Left forelimb (tissue), 1 donor: ENCODE results near the gene PEX6.

ENCODE experiments used
- DNase-seq: peaks from one replicate; pipeline ENCODE4 v3.0.0-alpha.2; 2018; ENCODE audit warnings: low spot score

Gene PEX6, protein sequence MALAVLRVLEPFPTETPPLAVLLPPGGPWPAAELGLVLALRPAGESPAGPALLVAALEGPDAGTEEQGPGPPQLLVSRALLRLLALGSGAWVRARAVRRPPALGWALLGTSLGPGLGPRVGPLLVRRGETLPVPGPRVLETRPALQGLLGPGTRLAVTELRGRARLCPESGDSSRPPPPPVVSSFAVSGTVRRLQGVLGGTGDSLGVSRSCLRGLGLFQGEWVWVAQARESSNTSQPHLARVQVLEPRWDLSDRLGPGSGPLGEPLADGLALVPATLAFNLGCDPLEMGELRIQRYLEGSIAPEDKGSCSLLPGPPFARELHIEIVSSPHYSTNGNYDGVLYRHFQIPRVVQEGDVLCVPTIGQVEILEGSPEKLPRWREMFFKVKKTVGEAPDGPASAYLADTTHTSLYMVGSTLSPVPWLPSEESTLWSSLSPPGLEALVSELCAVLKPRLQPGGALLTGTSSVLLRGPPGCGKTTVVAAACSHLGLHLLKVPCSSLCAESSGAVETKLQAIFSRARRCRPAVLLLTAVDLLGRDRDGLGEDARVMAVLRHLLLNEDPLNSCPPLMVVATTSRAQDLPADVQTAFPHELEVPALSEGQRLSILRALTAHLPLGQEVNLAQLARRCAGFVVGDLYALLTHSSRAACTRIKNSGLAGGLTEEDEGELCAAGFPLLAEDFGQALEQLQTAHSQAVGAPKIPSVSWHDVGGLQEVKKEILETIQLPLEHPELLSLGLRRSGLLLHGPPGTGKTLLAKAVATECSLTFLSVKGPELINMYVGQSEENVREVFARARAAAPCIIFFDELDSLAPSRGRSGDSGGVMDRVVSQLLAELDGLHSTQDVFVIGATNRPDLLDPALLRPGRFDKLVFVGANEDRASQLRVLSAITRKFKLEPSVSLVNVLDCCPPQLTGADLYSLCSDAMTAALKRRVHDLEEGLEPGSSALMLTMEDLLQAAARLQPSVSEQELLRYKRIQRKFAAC

DNA sequence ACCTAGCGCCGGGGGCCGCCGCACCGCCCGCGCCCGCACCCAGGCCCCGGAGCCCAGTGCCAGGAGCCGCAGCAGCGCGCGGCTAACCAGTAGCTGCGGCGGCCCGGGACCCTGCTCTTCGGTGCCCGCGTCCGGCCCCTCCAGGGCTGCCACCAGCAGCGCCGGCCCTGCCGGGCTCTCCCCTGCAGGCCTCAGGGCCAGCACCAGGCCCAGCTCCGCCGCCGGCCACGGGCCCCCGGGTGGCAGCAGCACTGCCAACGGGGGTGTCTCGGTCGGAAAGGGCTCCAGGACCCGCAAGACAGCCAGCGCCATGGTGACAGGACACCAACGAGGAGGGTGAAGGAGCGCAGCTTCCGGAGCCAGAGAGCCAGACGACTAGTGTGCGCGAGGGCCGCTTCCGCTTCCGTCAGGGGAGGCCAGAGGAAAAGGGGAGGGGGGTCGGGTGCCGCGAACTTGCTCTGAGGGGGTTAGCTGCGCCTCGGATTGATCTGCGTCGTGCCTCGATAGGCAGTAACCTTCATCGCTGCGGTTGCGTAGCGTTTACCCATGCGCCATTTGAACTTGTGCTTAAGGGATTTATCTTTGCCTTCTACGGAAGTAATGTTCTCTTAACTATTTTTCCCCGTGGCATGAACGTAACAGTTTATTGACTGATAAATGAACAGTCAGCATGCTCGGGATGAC lies at the start of gene PEX6:
TSS of gene PEX6 (minus strand) at position 343 of the 684 bp plus-strand sequence. CDS start at position 312, 31 bp downstream.
- peak; percentile 91 for DNase-seq

DNA sequence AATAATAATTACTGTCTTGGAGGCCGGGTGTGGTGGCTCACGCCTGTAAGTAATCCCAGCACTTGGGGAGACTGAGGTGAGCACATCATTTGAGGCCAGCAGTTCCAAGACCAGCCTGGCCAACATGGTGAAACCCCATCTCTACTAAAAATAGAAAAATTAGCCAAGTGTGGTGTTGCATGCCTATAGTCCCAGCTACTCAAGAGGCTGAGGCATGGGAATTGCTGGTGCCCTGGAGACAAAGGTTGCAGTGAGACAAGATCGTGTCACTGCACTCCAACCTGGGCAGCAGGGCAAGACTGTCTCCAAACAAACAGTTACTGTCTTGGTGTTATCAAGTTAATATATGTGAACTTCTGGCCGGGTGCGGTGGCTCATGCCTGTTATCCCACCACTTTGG lies 47.4 kb upstream of the PEX6 start:
- no peak for DNase-seq

DNA sequence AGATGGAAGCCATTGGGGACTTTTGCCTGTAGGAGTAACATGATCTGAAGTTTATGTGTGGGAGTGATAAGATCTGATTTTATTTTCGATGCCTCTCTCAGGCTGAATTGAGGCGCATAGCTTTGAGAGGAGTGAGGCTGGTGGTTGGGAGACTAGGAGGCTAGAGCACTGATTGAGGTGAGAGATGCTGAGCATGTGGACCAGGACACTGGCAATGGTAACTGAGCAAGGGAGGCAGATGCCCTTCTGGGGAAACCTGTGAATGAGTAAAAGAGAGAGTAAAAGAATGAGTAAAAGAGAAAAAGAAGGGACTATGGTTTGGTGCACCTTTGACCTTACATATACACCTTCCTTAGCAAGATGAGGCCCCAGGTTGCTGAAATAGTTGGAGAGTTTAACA lies 45.5 kb upstream of the PEX6 start:
- no peak for DNase-seq

DNA sequence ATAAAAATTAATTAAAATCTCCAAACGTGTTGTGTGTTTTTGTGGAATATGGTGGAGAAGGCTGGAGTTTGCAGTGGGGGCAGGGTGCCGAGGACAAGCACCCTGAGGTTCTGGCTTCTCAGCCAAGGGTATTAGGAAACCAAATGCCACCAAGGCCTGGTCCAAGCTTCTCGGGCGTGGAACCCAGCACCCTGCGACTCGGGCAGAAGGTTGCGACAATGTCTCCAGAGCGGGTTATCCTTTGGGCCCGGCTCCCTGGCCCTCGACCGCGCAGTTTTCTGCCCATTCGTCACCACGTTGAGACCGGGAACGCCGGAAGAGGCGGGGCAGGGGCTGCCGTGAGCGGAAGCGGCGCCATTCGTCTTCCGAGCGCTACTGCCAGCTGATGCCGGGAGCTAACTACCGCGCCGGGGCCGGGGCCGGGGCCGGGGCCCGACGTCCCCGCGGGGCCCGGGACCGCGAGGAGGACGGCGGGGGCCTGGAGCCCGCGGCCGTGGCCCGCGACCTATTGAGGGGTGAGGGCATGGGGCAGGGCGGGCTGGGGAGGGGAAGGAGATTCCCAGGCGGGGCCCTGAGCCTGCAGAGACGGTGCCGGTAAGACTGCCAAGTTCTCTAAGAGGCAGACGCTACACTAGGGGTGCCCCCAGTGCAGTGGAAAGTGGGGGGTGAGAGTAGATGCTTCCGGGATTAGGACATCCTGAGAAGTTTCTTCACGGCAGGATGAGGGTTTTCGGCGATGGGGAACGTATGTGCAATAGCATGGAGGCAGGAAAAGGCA lies 42.5 kb upstream of the PEX6 start, which contains the start of gene RRP36:
TSS of gene RRP36 (plus strand) at position 354 of the 778 bp plus-strand sequence. CDS start at position 386, 32 bp downstream.
- peak; percentile 89 for DNase-seq

DNA sequence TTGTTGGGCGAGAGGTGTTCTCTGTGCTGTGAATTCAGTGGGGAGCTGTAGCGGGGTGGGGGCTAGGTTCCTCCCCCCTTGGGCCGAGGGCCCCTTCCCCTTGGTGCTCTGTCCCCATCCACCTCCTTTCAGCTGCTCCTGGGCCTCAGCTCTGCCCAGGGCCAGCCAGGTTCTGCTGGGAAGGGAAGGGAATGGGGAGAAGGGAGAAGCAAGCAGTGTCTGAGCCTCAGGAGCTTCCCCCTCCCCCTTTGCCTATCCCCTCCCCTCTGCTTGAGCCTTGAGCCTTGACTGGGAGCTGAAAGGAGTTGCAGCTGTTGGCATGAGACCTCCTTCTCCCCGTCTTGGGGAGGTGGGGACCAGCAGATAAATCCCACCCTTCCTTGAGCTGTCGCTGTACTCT lies 41.9 kb upstream of the PEX6 start:
- DNase-seq = no peak

DNA sequence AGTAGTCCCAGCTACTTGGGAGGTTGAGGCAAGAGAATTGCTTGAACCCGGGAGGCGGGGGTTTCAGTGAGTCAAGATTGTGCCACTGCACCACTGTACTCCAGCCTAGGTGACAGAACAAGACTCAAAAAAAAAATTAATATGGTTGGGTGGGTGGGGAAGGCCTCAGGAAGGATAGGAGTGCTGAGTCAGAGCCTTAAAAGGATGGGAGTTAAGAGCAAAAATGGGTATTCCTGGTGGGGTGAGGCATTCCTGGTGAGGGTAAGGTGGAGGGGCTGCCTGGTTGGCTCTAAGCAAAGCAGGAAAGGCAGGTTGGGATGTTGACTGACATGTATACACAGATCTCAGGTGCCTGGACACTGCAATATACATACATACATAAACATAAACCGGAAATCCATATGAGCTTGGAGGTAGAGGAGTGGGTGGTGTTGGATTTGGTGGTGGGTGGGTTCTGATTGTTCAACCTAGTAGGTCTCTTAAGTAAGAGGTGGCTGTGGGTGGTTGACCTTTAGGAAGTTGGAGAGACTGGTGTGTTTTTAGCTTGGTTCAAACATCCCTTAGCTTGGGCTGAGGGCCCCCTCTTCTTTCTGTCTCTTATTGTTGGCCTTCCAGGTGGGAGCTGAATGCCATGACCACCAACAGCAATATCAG lies 41.2 kb upstream of the PEX6 start:
- no peak for DNase-seq

DNA sequence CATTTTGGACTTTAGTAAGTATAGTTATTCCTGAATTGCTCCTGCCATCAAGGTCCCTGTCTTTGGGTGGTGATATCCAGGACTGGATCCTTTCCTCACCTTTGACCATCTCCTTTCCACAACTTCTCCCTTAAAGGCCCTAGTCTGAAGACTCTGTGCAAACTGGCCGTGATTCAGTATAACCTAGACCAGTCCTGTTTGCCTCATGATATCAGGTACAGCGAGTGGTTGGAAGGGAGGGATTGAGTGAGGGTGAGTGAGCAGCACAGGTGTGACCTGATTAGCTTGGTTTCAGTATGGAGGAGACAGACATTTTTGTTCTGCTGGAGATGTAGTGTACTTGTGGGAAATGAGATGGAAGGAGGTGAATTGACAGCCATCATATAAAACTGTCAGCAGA lies 40.2 kb upstream of the PEX6 start:
- no peak for DNase-seq

DNA sequence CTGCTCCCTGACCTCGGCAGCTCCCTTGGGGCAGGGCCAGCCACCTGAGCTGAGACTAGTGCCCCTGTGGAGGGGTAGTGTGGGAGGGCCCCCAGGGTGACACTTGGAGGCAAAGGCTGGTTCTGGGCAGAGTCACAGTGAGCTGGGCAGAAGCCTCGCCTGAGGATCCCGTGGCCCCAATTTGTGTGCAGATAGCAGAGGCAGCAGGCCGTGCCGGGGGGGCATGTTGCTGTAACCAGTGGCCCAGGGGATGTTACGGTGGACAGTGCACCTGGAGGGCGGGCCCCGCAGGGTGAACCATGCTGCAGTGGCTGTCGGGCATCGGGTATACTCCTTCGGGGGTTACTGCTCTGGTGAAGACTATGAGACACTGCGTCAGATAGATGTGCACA lies 38.0 kb upstream of the PEX6 start:
- no peak for DNase-seq

DNA sequence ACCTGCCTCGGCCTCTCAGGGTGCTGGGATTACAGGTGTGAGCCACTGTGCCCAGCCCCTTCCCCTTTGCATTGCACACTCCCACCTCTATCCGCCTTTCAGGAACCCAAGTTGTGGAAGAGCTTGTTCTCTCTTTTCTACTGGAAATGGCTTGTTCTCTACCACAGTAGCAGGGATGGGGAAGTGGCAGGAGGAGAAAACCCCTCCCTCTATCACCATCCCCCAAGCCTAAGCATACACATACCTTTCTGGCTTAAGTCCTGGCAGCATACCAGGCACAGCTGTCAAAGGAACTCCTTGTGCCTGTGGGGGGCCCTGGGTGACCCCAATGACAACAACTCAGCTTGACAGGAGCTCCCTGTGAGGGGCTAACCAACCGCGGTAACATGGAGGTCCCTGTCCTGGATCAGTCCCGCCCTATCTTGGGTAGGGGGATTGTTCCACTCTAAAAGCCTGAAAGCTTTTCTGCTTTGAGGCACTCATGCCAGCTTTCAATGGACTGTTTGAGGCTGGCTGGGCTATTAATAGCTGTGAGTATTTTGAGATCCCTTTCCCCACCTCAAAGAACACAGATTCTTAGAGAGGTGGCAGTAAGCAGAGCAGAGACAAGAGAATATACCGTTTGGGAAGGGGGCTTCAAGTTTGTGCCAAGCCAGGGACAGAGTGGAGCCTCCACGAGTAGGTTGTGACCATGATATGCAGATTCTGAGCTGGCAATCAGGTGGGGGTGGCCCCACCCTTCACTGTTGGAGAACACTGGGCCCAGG lies 37.4 kb upstream of the PEX6 start:
- DNase-seq = no peak

DNA sequence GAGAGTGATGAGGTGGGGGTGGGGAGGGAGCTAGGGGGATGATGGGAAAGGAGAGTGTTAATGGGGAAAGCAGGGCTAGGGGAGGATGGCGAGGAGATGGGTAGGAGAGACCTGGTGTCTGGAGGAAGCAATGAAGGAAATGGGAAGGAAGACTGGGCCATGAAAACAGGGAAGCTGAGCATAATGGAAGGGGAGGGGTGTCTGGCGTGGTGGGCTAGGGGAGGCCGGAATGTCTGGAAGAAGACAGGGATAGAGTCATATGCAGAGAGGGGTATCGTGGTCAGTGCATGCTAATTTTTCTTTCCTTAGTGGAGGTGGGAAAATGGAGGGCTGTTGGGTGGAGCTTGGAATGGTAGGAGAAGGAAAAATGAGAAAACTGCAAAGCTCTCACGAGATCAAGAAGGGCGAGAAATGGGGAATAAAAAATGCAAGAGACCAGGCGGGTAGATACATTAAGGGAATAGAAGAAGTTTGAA lies 35.5 kb upstream of the PEX6 start:
- DNase-seq = no peak

DNA sequence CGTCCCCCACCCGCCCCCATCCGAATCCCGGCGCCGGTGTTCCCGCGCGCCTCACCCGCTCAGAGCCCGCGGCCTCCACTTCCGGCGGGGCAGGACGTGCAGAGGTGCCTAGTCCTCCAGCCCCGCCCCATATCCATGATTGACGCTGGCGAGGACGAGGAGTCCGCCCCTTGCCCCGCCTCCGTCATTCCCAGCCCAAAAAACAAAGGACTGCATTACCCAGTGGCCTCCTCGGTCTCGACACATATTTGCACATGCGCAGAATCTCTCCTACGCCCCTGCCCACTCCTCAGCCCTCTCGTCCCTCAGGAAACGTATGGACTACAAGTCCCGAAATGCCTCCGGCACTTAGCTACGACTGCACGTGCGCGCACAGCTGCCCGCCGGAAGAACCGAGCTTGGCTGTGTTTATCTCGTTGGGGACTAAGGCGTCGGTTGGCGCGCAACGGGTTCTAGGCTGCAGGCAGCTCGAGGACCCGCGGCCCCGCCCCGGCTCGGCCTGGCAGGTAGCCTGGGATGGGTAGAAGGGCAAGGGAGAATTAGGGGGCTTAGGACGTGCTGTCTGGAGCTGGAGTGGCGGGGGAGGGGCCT lies 35.0 kb upstream of the PEX6 start, which contains the start of the genes KLHDC3 and MEA1:
TSS of gene KLHDC3 (plus strand) at position 407 of the 591 bp plus-strand sequence. CDS start 2,944 bp downstream, outside the sequence.
TSS of gene MEA1 (minus strand) at position 104 of the 591 bp plus-strand sequence. CDS start 133 bp downstream, outside the sequence.
- DNase-seq = peak; percentile 99

DNA sequence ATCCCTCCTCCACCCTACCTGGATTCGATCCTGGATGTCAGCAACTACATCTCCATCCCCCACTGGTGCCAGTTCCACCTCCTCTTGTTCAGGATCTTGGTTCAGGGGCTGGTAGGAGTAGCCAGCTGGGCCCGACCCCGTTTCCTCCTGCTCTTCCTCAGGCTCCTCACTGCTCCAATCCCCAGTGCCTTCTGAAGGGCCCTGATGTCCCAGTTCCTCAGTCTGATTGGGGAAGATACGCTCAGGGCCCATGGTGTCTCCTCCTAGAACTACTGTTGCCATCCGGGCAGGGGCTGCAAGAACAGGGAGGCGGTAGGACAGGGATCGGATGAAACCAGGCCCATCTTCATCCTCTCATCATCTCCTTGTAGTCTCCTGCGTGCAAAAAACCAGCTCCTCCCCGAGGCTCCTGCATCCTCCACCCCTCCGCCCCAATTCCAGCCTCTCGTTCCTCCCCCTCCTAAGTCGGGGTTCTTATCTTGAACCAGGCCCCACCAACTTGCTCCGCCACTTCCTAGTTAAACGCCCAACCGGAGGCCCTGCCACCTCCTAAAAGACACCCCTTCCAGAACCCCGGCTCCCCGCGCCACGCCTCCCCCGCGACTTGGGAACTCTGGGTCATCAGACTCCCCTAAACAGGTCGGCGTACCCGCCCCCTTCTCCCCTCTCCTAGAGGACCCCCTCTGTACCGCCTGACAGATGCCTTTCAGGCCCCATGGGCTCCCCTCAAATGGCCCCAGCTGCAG lies 34.3 kb upstream of the PEX6 start:
- no peak for DNase-seq

DNA sequence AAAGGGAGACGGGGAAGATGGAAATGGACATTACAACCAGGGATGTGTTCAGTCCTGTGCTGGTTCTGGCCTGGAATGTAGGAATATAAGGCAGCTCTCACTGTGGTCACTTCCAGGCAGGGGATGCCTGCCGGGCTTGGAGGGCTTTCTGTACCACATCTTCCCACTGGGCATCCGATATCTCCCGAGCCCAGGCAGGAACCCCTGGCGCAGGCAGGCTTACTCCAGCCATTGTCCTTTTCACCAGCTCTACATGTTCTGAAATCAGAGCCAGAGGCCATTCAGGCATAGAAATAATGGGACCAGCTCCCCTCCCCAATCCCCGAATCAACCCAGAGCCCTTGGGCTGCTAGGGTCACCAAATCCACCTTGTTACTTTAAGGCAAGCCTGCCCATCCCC lies 33.4 kb upstream of the PEX6 start:
- DNase-seq = no peak

DNA sequence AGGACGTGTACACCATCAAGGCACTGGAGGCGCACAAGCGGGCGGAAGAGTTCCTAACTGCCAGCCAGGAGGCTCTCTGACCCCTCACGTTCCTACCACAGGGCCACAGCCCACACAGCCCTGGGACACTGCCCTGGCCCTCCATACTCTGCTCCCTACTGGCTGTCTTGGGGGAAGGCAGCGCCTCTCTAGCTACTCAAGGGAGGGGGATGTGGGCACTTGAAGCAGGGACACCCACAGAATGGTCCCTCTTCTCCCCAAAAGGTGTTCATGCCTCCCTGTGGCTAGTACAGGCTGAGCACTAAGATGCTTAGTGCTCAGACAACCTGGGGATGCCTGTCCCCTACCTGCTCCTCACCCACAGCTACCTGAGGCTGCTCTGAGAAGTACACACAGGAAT lies 32.2 kb upstream of the PEX6 start:
- no peak for DNase-seq

DNA sequence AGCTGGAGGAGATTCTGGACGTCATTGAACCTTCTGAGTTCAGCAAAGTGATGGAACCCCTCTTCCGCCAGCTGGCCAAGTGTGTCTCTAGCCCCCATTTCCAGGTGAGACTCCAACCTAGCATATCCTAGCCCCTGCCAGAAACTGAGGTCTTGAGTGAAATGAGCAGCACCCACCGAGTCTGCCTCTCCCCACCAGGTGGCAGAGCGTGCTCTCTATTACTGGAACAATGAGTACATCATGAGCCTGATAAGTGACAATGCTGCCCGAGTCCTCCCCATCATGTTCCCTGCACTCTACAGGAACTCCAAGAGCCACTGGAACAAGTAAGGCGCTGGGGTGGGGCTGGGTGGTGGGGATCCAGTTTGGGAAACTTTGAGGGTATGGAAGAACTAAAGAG lies 30.1 kb upstream of the PEX6 start:
- DNase-seq = no peak

DNA sequence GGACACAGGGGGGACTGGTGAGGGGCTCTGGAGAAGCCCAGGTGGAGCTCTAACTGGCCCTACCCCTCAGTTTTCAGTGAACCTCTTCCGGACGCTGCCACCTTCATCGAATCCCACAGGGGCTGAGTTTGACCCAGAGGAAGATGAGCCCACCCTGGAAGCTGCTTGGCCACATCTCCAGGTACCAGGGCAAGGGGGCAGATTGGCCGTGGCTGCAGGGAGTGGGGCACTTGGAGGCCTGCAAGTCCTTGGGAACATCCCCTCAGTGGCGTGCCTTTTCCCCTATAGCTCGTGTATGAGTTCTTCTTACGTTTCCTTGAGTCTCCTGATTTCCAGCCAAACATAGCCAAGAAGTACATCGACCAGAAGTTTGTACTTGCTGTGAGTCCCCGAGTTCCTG lies 28.1 kb upstream of the PEX6 start:
- no peak for DNase-seq

DNA sequence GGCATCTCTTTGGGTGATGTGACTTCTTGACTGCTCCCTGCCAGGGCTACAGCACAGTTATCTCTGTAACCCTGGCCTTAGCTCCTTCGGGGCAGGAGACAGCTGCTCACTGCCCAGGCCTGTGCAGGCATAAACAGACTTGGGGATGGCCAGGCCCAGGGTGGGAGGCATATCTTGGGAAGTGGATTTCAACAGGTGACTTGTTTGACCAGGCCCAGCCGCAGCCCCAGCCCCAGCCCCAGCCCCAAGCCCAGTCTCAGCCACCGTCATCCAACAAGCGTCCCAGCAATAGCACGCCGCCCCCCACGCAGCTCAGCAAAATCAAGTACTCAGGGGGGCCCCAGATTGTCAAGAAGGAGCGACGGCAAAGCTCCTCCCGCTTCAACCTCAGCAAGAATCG lies 27.3 kb upstream of the PEX6 start:
- no peak for DNase-seq

DNA sequence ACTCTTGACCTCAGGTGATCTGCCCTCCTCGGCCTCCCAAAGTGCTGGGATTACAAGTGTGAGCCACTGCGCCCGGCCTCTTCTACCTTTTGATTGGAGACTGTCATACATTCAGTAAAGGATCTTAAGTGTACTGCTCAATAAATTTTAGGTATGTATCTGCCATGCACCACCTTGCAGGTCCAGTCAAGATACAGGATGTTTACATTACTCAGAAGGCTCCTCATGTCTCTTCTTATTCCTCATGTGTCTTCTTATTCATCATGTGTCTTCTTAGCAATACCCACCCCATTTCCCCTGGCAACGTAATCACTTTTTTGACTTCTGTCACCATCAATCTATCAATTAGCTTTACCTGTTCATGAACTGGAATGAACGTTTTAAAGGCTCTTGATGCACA lies 26.9 kb upstream of the PEX6 start:
- no peak for DNase-seq

DNA sequence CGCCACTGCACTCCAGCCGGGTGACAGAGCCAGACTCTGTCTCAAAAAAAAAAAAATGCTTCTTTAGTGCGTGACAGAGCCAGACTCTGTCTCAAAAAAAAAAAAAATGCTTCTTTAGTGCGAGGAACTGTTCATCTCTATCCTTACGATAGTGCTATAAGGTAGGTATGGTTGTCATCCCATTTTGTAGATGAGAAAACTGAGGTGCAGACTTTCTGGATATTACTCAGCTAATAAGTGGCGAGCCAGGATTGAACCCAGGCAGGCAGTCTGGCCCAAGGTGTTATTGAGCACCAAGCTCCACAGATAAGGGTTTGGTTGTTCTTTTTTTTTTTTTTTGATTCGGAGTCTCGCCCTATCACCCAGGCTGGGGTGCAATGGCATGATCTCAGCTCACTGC lies 22.9 kb upstream of the PEX6 start:
- DNase-seq = no peak
